Ammon's horn (tissue), 1 donor: ENCODE data around the gene TMEM235.

ENCODE experiments used
- DNase-seq: peaks from one replicate; pipeline ENCODE4 v3.0.0-alpha.2; 2016; ENCODE audit warnings: low spot score

TMEM235 gene

GRCh38 chr17:78230996-78231935, at the start of gene TMEM235:
Gene TMEM235 (plus strand): TSS chr17:78231631. CDS start chr17:78232024, 393 bp downstream.
- peak; percentile 39 for DNase-seq

- no peak for DNase-seq
Measured at GRCh38 chr17:78182504-78182903, 48.9 kb upstream of the TMEM235 start.

GRCh38 chr17:78183916-78184315, 47.5 kb upstream of the TMEM235 start:
- no peak for DNase-seq

- DNase-seq = no peak
Measured at GRCh38 chr17:78184351-78184750, 47.1 kb upstream of the TMEM235 start.

GRCh38 chr17:78184868-78185267, 46.6 kb upstream of the TMEM235 start:
- DNase-seq = no peak

- DNase-seq = no peak
Measured at GRCh38 chr17:78185981-78186691, 45.3 kb upstream of the TMEM235 start.

- DNase-seq = peak; percentile 98
Measured at GRCh38 chr17:78186692-78187595, 44.5 kb upstream of the TMEM235 start, which contains the start of the genes AFMID and TK1. Gene AFMID (plus strand): TSS chr17:78187362. CDS start chr17:78187371, 9 bp downstream. Gene TK1 (minus strand): TSS chr17:78187052. CDS start chr17:78186994, 58 bp downstream.

- no peak for DNase-seq
Measured at GRCh38 chr17:78196716-78197115, 34.7 kb upstream of the TMEM235 start.

- peak; percentile 68 for DNase-seq
Measured at GRCh38 chr17:78197147-78197832, 34.1 kb upstream of the TMEM235 start.

GRCh38 chr17:78200451-78200850, 31.0 kb upstream of the TMEM235 start:
- no peak for DNase-seq

- DNase-seq = no peak
Measured at GRCh38 chr17:78202666-78203065, 28.8 kb upstream of the TMEM235 start.

GRCh38 chr17:78204387-78205123, 26.9 kb upstream of the TMEM235 start:
- DNase-seq = no peak

GRCh38 chr17:78205124-78205775, 26.2 kb upstream of the TMEM235 start:
- no peak for DNase-seq

- no peak for DNase-seq
Measured at GRCh38 chr17:78206298-78206697, 25.1 kb upstream of the TMEM235 start.

- DNase-seq = peak; percentile 45
Measured at GRCh38 chr17:78208486-78208885, 22.9 kb upstream of the TMEM235 start.

- DNase-seq = no peak
Measured at GRCh38 chr17:78210111-78210510, 21.3 kb upstream of the TMEM235 start.

GRCh38 chr17:78211032-78211431, 20.4 kb upstream of the TMEM235 start:
- DNase-seq = no peak

GRCh38 chr17:78214016-78214705, 17.3 kb upstream of the TMEM235 start, which contains the start of gene BIRC5:
Gene BIRC5 (plus strand): TSS chr17:78214253. CDS start chr17:78214317, 64 bp downstream.
- DNase-seq = peak; percentile 92

GRCh38 chr17:78214706-78215061, 16.7 kb upstream of the TMEM235 start:
- no peak for DNase-seq
